OCI-LY7 (cell line): ENCODE measurements around the gene SCYGR5.

Source experiments
- CTCF ChIP-seq: fragments of 200-600 bp; sonication (generic); conservative IDR thresholded peaks from 2 replicates; pipeline ENCODE4 v1.5.1; 2014; ENCODE audit warnings: mild to moderate bottlenecking, antibody characterized with exemption, low read length, moderate library complexity, mixed read lengths
- EZH2phosphoT487 ChIP-seq: fragments of 200-600 bp; sonication (generic); IDR thresholded peaks from 2 replicates; pipeline ENCODE4 v1.6.1; 2018; ENCODE audit warnings: low read depth, borderline replicate concordance, mild to moderate bottlenecking, mixed run types, antibody characterized with exemption, low read length, moderate library complexity, mixed read lengths

- TF ChIP-seq CTCF, result no peak
- TF ChIP-seq EZH2phosphoT487, result no peak
Observed at GRCh38 chr2:227643990-227644551, 22.5 kb upstream of the SCYGR5 start.
